H1 (cell line): ENCODE data around the gene UBASH3B. TPM values are rescaled to one million over a fixed set of nuclear protein-coding genes. Genes with fewer than 3 reads are reported as not detected.

Source experiments
- CTCF ChIA-PET: fragments of 300-600 bp; sonication (Branson Sonifier 250); formaldehyde crosslinking; loops from one replicate; lab custom pipeline; 2021; ENCODE audit not compliant: partially characterized antibody; lab: Charles Lee
- POLR2A ChIA-PET: fragments of 300-600 bp; sonication (Branson Sonifier 250); formaldehyde crosslinking; loops from one replicate; lab custom pipeline; 2021; ENCODE audit warnings: inconsistent platforms; ENCODE audit not compliant: partially characterized antibody; lab: Charles Lee
- DNase-seq, 2 experiments: peaks; one replicate each; pipeline versions ENCODE4 v3.0.0 to v3.0.0-alpha.2; 2010 to 2022; ENCODE audit warnings: low spot score in 2 of 2, low read depth in 1 of 2, mixed read lengths in 1 of 2
- FAIRE-seq: peaks from 2 replicates; lab custom pipeline; 2011; peaks lifted over from hg19 to GRCh38; lab: Jason Lieb, UNC
- H2AFZ ChIP-seq: 2 replicates; pipeline ENCODE4 v1.8.1; 2012; ENCODE audit warnings: low read length, inconsistent platforms
- H2AK5ac ChIP-seq: 2 replicates; pipeline ENCODE4 v1.6.1; 2013; ENCODE audit warnings: low read depth, low read length
- H2BK120ac ChIP-seq: replicated peaks from 2 replicates; pipeline ENCODE3; 2013; ENCODE audit warnings: low read depth, low read length, inconsistent platforms
- H2BK12ac ChIP-seq: 2 replicates; pipeline ENCODE4 v1.6.1; 2013; ENCODE audit warnings: low read depth, low read length
- H2BK15ac ChIP-seq: 2 replicates; pipeline ENCODE4 v1.6.1; 2013; ENCODE audit warnings: low read length
- H2BK20ac ChIP-seq: 2 replicates; pipeline ENCODE4 v1.6.1; 2013; ENCODE audit warnings: low read length
- H2BK5ac ChIP-seq: 2 replicates; pipeline ENCODE4 v1.6.1; 2013; ENCODE audit warnings: low read depth, low read length
- H3K14ac ChIP-seq: 2 replicates; pipeline ENCODE4 v1.6.1; 2013; ENCODE audit warnings: inconsistent platforms; ENCODE audit not compliant: insufficient read length
- H3K18ac ChIP-seq: 2 replicates; pipeline ENCODE4 v1.6.1; 2013; ENCODE audit warnings: low read length; ENCODE audit errors: extremely low read depth
- H3K23ac ChIP-seq: 2 replicates; pipeline ENCODE4 v1.6.1; 2013; ENCODE audit warnings: inconsistent platforms; ENCODE audit not compliant: insufficient read length
- H3K23me2 ChIP-seq: 2 replicates; pipeline ENCODE4 v1.6.1; 2013; ENCODE audit warnings: low read depth, low read length
- H3K27ac ChIP-seq: 2 replicates; pipeline ENCODE4 v1.6.1; 2011; ENCODE audit warnings: low read depth, low read length, inconsistent platforms
- H3K27me3 ChIP-seq, 4 experiments: replicated peaks in 1 of 4; 1 replicate in 1 of 4; 2 replicates in 3 of 4; pipeline versions ENCODE4 v1.6.1 to v1.8.1; 2011 to 2013; ENCODE audit warnings: low read length in 3 of 4, mild to moderate bottlenecking in 3 of 4, inconsistent platforms in 2 of 4, mixed read lengths in 2 of 4, moderate library complexity in 1 of 4; ENCODE audit not compliant: control insufficient read depth in 3 of 4, insufficient read depth in 3 of 4; ENCODE audit errors: extremely low read depth in 1 of 4
- H3K36me3 ChIP-seq, 4 experiments: 2 replicates each; pipeline versions ENCODE4 v1.6.1 to v1.8.1; 2011 to 2013; ENCODE audit warnings: mild to moderate bottlenecking in 4 of 4, low read length in 3 of 4, moderate library complexity in 2 of 4, control low read depth in 1 of 4, inconsistent platforms in 1 of 4; ENCODE audit not compliant: insufficient read depth in 4 of 4, control insufficient read depth in 2 of 4
- H3K4ac ChIP-seq: replicated peaks from 2 replicates; pipeline ENCODE3; 2013; ENCODE audit warnings: low read length, low read depth, mixed read lengths, inconsistent platforms; ENCODE audit not compliant: insufficient read length
- H3K4me1 ChIP-seq, 4 experiments: replicated peaks in 1 of 4; 1 replicate in 1 of 4; 2 replicates in 3 of 4; pipeline versions ENCODE4 v1.6.1 to v1.8.1; 2011 to 2013; ENCODE audit warnings: low read length in 3 of 4, inconsistent platforms in 2 of 4, mixed read lengths in 1 of 4; ENCODE audit not compliant: insufficient read depth in 4 of 4, control insufficient read depth in 3 of 4
- H3K4me2 ChIP-seq, 2 experiments: 2 replicates each; pipeline versions ENCODE4 v1.6.1 to v1.8.1; 2011 to 2013; ENCODE audit warnings: low read depth in 2 of 2, low read length in 2 of 2, control low read depth in 1 of 2, inconsistent platforms in 1 of 2, mild to moderate bottlenecking in 1 of 2; ENCODE audit not compliant: insufficient read depth in 1 of 2
- H3K4me3 ChIP-seq, 4 experiments: fragments of 200-600, 300-600 bp in 1 of 4; sonication (generic), shearing (Covaris generic), sonication (Bioruptor Twin) in 1 of 4; 2 replicates each; pipeline versions ENCODE4 v1.5.1 to v1.8.1; 2011 to 2016; ENCODE audit warnings: low read length in 4 of 4, low read depth in 3 of 4, control low read depth in 2 of 4, inconsistent platforms in 2 of 4, mild to moderate bottlenecking in 2 of 4, mixed read lengths in 1 of 4, moderate library complexity in 1 of 4; ENCODE audit not compliant: insufficient read depth in 2 of 4; ENCODE audit errors: extremely low read depth in 1 of 4
- H3K56ac ChIP-seq: replicated peaks from 2 replicates; pipeline ENCODE3; 2013; ENCODE audit warnings: low read depth, mild to moderate bottlenecking, mixed read lengths, low read length, inconsistent platforms; ENCODE audit not compliant: insufficient read length
- H3K79me1 ChIP-seq: 2 replicates; pipeline ENCODE4 v1.6.1; 2013; ENCODE audit warnings: low read depth, low read length, control low read depth
- H3K79me2 ChIP-seq, 2 experiments: 2 replicates each; pipeline versions ENCODE4 v1.6.1 to v1.8.1; 2012 to 2013; ENCODE audit warnings: low read length in 2 of 2, mild to moderate bottlenecking in 2 of 2, inconsistent platforms in 1 of 2; ENCODE audit not compliant: insufficient read depth in 2 of 2, control insufficient read depth in 1 of 2
- H3K9ac ChIP-seq, 4 experiments: replicated peaks in 1 of 4; 1 replicate in 1 of 4; 2 replicates in 3 of 4; pipeline versions ENCODE4 v1.6.1 to v1.8.1; 2011 to 2013; ENCODE audit warnings: low read depth in 3 of 4, low read length in 3 of 4, control low read depth in 2 of 4, mild to moderate bottlenecking in 2 of 4, moderate library complexity in 2 of 4, inconsistent platforms in 1 of 4; ENCODE audit errors: extremely low read depth in 1 of 4
- H3K9me3 ChIP-seq, 2 experiments: 2 replicates each; pipeline versions ENCODE4 v1.6.1 to v1.8.1; 2012 to 2013; ENCODE audit warnings: mild to moderate bottlenecking in 2 of 2, moderate library complexity in 2 of 2, control low read depth in 1 of 2, inconsistent platforms in 1 of 2, low read depth in 1 of 2, low read length in 1 of 2, mixed read lengths in 1 of 2; ENCODE audit not compliant: insufficient read depth in 2 of 2
- H4K20me1 ChIP-seq, 2 experiments: replicated peaks in 1 of 2; 2 replicates each; pipeline versions ENCODE3 to v1.8.1; 2011 to 2013; ENCODE audit warnings: inconsistent platforms in 2 of 2, low read length in 2 of 2, mild to moderate bottlenecking in 1 of 2; ENCODE audit not compliant: insufficient read depth in 2 of 2, control insufficient read depth in 1 of 2
- H4K5ac ChIP-seq: 2 replicates; pipeline ENCODE4 v1.6.1; 2013; ENCODE audit warnings: low read length, low read depth, mixed read lengths, inconsistent platforms; ENCODE audit not compliant: insufficient read length
- H4K8ac ChIP-seq: 2 replicates; pipeline ENCODE4 v1.8.0; 2013; ENCODE audit warnings: mild to moderate bottlenecking, moderate library complexity, low read length, inconsistent platforms; ENCODE audit not compliant: insufficient read depth; ENCODE audit errors: extremely low read depth
- H4K91ac ChIP-seq: replicated peaks from 2 replicates; pipeline ENCODE3; 2013; ENCODE audit warnings: low read length, mixed read lengths, inconsistent platforms; ENCODE audit not compliant: insufficient read length
- EP300 ChIP-seq, 2 experiments: IDR thresholded peaks; 1 replicate in 1 of 2; 2 replicates in 1 of 2; pipeline ENCODE4 v1.6.1; 2011 to 2012; ENCODE audit warnings: low read depth in 2 of 2, low read length in 2 of 2, mild to moderate bottlenecking in 2 of 2, borderline replicate concordance in 1 of 2, inconsistent platforms in 1 of 2, moderate library complexity in 1 of 2
- RNF2 ChIP-seq: fragments of 200-900, 300-1000 bp; sonication (generic); IDR thresholded peaks from 2 replicates; pipeline ENCODE4 v1.7.1; 2016; ENCODE audit warnings: borderline replicate concordance, low read depth, mild to moderate bottlenecking, antibody characterized with exemption, low read length; ENCODE audit not compliant: poor library complexity, severe bottlenecking; ENCODE audit errors: missing control alignments
- WGBS, 2 experiments: shearing (Covaris generic) in 1 of 2; methylation state at CpG; one replicate each; pipeline versions ENCODE4 v1.1.6 to v1.1.7; 2013 to 2015; ENCODE audit warnings: low lambda C conversion rate in 2 of 2, mixed read lengths in 2 of 2, inconsistent platforms in 1 of 2, low coverage in 1 of 2, missing lambda C conversion rate in 1 of 2; ENCODE audit not compliant: insufficient replicate concordance in 2 of 2, insufficient coverage in 1 of 2, insufficient read length in 1 of 2; ENCODE audit errors: extremely low coverage in 1 of 2, missing lambda C conversion rate in 1 of 2; 5-methylcytosine and 5-hydroxymethylcytosine counted together
- polyA plus RNA-seq, 7 experiments: library from polyadenylated mRNA; depleted of rRNA in 3 of 7; stranded (reverse) in 5 of 7; unstranded in 2 of 7; fragments of >200 nt in 5 of 7; fragments of 200-250 nt in 2 of 7; gene quantifications; 1 replicate in 5 of 7; 2 replicates in 1 of 7; 4 replicates in 1 of 7; pipeline versions ENCODE4 v1.2.1 to v1.2.3, GENCODE V29; 2011 to 2013; ENCODE audit warnings: missing spikeins in 2 of 7, mixed read lengths in 2 of 7
- total RNA-seq: library from RNA; stranded (reverse); fragmentation: NEBNext Ultra II Directional; extraction: Animal tissue kit (Norgen Biotek cat#: 25700); gene quantifications from 2 replicates; pipeline ENCODE4 v1.2.1, GENCODE V29; 2021

Gene UBASH3B
- total and polyA plus RNA-seq, 2 of the 8 experiments (the other 6 are each of a cell fraction or from before 2014, with no cell fraction given) = 7.5 to 9.5 TPM

GRCh38 chr11:122685041-122685440 is 29.5 kb downstream of the UBASH3B start:
- no peak overlapping the region for H2BK5ac ChIP-seq
- no peak overlapping the region for H3K27ac ChIP-seq
- no peak overlapping the region for H3K23ac ChIP-seq
- H3K4me3 ChIP-seq = no peak overlapping the region
- H3K9ac ChIP-seq = peak overlapping the region in 1 of 4 experiments; percentile 21; a peak in 1 of 7 replicates
- no peak overlapping the region for H2BK120ac ChIP-seq
- no peak overlapping the region for H3K4ac ChIP-seq
- no peaks in the 10 kb centered on the region for H3K79me2 ChIP-seq
- H3K4me2 ChIP-seq = no peak overlapping the region
- no peak overlapping the region for H3K14ac ChIP-seq
- H4K8ac ChIP-seq = no peak overlapping the region
- H3K23me2 ChIP-seq = no peaks in the 10 kb centered on the region
- no peak overlapping the region for H2BK12ac ChIP-seq
- no peaks in the 10 kb centered on the region for H3K27me3 ChIP-seq
- no peaks in the 10 kb centered on the region for H3K36me3 ChIP-seq
- DNase-seq = no peak
- no peaks in the 10 kb centered on the region for H4K20me1 ChIP-seq
- H3K79me1 ChIP-seq = no peaks in the 10 kb centered on the region
- POLR2A ChIA-PET = no interaction called here
- no peak overlapping the region for H2AK5ac ChIP-seq
- H3K4me1 ChIP-seq = peaks cover 0 to 3% (median under 1%) of the 10 kb centered on the region in 4 experiments; a peak in 1 of 7 replicates
- H4K5ac ChIP-seq = no peak overlapping the region
- no peak overlapping the region for H3K18ac ChIP-seq
- CTCF ChIA-PET = interaction anchor here (0.9 to 1.5 kb wide), 6 partner anchors 9 to 70 kb away, joined by 3 to 4 read pairs (median 3); no protein-coding TSS in a partner anchor
- H2BK20ac ChIP-seq = no peak overlapping the region
- 93% methylated on average over 2 of the region's 2 CpGs; no CpG with 5 or more reads in 1 of the 2 experiments for WGBS, 2 experiments
- no peak for FAIRE-seq
- H4K91ac ChIP-seq = no peak overlapping the region
- no peaks in the 10 kb centered on the region for H3K9me3 ChIP-seq
- H3K56ac ChIP-seq = no peak overlapping the region
- TF ChIP-seq EP300 (IDR thresholded peaks at IDR 0.05; ENCODE audit: borderline replicate concordance in 1 of 2, low read depth in 2 of 2, low read length in 2 of 2) (no peak), RNF2 (no peak)
- H2BK15ac ChIP-seq = no peak overlapping the region
- H2AFZ ChIP-seq = no peak overlapping the region
